Activated T-cell treated with anti-CD3 and anti-CD28 coated beads for 48 hours (primary cell): ENCODE data around the gene NACA2.
"Not testable (repeated sequence)": the region's sequence is repeated elsewhere in the genome, so short reads cannot be mapped to it uniquely, and the experiment has no call there.

ENCODE experiments used
- DNase-seq: peaks from one replicate; pipeline ENCODE4 v3.0.0-alpha.2; 2020; ENCODE audit warnings: low read depth

NACA2 gene

DNA sequence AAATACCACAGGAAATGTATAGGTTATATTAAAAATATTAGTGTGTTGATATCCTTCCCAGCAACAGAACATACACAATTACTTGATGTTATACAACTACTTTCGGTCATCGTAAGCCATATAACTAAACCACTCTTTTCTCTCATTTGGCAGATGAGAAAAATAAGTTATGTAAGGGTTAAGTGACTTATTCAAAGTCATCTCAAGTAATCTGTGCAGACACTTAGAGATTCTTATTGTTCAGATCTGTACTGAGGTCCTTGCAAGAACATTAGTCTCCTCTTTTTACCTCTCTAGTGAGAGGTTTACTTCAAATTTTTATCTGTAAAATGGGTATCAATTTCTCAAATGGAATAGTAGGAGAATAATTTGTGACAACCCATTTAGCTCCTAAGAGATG, 15.0 kb downstream of the NACA2 start:
- no peak for DNase-seq

DNA sequence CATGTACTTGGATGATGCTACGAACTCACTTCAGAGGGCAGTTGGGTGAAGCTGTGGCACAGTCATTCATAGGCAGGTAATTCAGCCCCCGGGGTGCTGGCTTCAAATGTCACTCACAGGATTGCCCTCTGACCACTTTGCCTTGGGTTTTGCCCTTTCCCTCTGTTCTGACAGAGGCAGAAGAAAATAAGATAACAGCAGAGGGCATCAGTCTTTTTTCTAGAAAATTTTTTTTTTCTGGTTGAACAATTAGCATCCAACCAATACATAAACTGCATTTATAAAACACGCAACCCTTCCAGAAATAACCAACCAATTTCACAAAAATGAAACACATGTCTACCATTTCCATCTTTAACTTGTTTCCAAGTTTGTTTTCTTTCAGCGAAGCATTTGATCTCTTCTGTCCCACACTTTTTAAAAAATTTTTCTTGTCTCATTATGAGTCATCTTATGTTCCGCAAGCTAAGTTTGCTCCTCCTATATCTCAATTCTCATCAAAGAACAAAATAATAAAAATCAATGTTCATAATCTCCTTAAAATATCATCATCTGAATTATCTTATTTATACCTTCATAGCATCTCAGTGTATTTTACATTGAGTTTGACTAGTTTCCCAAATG, 15.6 kb downstream of the NACA2 start:
- no peak for DNase-seq

DNA sequence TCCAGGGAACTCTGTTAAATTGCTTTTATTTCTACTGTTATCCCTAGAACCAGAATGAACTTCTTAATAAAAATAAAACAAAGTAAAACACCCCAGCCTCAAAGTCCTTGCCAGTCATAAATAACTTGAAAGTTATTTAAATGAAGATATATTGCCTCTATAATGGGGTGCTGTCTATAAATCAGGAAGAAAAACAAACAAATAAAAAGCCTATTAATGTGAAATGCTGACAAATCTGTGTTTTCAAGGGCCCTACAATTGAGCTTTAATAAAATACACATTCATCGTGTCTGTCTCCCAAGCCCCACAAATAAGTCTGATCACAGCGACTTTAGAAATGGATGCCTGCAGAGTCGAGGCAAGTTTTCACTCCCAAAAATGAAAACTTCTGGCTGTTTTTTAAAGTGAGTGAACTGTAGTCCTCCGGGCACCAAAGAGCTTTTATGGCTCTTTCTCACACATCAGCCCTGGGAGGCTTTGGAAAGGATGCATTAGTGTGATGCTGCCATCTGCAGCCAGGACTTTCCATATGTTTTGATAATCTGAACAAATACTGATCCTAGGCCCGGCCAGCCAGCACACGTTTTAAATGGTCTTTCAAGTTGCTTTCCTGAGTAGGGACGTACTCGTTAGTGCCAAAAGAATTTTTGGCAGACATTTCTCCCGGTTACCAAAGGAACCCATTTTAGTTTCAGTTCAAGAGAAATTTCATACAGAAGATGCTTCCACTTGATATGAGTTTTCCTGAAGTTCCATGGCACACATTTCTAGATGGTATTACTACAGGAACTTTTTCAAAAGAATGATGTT, 16.3 kb downstream of the NACA2 start:
- DNase-seq, result no peak

DNA sequence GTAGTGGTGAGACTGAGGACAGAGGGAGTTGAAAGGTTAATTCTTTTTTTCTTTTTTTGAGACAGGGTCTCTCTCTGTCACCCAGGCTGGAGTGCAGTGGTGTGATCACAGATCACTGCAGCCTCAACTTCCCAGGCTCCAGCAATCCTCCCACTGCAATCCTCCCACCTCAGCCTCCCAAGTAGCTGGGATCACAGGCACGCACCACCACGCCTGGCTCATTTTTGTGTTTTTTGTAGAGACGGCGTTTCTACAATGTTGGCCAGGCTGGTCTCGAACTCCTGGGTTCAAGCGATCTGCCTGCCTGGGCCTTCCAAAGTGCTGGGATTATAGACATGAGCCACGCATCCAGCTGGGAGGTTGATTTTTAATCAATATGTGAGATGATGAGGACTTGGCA, 18.5 kb downstream of the NACA2 start:
- DNase-seq, result not testable (repeated sequence)

DNA sequence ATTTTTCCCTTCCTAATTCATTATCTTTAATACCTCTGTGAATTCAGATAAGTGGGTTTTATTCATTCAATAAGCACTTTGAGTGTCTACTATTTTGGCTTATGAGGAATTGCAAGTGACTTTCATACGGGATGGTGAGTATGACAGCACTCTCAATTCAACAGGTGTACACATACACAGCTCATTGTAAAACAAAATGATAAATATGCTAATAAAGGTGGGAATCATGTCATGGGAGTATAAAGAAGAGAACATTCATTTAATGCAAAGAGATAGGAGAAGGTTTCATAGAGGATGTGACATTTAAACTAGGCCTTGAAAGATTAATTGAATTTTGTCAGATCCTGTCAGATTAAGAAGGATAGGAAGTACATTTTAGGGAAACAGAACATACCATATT, 19.4 kb downstream of the NACA2 start:
- no peak for DNase-seq

DNA sequence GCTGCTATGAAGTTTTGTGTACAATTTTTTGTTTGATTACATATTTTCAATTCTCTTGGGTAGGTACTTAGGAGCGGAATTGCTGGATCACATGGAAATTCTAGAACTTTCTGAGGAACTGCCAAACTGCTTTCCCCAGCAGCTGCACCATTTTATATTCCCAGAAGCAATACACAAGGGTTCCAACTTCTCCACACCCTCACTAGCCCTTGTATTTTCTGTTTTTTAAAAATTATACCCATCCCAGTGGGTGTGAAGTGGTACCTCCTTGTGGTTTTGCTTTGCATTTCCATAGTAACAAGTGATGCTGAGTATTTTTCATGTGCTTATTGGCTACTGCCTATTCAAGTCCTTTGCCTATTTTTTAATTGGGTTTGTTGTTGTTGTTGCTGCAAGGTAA, 20.9 kb downstream of the NACA2 start:
- no peak for DNase-seq

DNA sequence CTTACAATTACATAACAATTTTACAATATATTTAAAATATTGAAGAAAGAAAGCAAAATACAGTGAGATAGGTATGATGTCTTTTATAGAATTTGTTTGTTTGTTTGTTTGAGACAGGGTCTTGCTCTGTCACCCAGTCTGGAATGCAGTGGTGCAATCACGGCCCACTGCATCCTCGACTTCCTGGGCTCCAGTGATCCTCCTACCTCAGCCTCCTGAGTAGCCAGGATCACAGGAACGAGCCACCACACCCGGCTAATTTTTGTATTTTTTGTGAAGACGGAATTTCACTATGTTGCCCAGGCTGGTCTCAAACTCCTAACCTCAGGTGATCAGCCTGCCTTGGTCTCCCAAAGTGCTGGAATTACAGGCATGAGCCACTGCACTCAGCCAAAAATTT, 21.5 kb downstream of the NACA2 start:
- not testable (repeated sequence) for DNase-seq

DNA sequence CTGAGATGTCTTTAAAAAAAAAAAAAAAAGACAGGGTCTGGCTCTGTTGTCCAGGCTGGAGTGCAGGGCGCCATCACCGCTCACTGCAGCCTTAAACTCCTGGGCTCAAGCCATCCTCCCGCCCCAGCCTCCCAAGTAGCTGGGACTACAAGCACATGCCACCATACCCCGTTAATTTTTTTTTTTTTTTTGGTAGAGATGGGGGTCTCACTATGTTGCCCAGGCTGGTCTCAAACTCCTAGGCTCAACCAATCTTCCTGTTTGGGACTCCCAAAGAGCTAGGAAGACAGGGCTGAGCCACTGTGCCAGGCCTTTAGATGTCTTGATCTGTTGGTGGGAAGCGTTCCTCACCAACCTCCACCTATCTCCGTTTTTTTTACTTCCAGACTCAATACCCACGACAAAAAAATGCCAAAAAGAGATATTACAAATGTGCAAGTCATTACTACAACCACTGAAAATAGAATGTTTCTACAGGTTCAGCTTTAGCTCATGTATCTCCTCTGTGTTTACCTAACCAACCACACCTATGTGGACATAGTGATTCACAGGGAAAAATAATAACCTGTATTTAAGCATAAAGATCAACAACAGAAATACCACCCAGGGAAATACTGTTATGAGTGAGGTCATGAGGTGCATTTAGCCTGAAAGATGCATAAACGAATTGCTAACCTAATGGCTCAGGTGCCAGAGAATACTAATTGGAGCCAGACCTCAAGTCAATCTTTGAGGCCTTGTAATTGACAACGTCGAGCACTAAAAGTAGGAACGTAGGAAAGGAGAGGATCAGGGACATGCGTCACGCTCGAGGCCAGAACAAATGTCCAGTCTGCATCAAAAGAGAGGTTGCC, 22.6 kb downstream of the NACA2 start:
- DNase-seq, result no peak

DNA sequence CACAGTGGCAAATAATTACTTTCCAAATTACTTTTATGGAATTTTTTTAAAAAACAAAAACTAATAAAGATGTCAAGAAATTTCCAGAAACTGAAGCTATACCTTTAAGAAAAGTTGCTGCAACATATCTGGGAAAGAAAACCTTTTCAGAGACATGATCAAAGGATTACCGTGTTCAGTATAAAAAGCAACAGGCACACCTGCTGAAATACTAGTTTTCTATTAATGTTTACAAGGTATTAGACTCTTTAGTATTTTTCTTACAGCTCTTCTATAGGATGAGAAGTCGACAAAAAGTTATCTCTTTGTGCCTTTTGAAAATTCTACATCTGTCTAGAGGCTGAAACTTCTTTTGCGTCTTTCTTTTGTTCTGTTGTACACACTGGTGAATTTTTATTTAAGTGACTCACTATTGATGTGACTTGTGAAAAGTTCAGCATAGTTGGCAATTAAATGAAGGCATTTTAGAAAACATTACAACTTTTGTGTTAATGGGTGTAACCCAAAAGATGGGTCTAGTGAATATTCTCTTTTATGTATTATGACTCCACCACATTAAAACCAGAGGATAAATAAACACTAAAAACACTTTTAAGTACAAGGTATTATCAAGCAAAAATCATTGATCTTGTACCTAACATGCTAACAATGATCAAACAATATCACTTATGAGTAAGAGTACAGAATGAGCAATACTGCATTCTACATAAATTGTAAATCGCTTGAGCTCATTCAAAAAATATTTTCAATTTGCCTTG, 23.8 kb downstream of the NACA2 start:
- DNase-seq, result no peak

DNA sequence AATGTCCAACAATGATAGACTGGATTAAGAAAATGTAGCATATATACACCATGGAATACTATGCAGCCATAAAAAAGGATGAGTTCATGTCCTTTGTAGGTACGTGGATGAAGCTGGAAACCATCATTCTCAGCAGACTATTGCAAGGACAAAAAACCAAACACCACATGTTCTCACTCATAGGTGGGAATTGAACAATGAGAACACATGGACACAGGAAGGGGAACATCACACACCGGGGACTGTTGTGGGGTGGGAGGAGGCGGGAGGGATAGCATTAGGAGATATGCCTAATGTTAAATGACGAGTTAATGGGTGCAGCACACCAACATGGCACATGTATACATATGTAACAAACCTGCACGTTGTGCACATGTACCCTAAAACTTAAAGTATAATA, 24.6 kb downstream of the NACA2 start:
- not testable (repeated sequence) for DNase-seq

DNA sequence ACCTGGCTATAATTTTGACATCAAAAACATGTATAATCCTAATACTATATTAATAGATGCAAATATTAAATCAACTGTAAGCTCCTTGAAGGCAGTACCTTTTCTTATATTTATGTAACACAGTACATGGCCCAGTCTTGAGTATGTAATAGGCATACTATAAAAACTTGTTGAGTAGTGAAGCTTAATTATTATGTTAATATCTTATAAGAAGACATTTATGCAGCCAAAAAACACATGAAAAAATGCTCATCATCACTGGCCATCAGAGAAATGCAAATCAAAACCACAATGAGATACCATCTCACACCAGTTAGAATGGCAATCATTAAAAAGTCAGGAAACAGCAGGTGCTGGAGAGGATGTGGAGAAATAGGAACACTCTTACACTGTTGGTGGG, 25.2 kb downstream of the NACA2 start:
- DNase-seq, result not testable (repeated sequence)

DNA sequence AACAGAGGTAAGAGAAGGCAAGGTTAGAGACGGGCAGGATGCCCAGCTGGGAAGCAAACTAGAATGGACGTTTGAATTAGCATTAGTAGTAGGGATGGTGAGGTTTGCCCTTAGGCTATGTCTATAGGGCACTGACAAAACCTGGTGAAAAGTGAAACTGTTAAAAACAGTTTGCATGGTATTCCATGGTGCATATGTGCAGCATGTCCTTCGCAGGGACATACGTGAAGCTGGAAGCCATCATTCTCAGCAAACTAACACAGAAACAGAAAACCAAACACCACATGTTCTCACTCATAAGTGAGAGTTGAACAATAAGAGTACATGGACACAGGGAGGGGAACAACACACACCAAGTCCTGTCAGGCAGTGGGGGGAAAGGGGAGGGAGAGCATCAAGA, 25.8 kb downstream of the NACA2 start:
- no peak for DNase-seq

DNA sequence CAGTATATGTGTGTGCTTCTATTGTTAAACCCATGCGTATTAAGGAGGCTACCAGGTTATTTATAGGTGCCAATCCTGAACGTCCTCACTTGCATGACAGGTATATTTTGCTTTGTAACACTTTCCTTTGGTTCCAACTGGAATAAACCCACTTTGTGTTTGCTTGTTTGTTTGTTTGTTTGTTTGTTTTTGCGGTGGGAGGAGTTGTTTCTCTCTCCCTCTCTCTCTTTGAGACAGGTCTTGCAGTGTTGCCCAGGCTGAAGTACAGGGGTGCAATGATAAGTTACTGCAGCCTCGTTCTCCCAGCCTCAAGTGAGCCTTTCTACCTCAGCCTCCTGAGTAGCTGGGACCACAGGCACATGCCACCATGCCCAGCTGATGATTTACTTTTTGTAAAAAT, 28.7 kb downstream of the NACA2 start:
- no peak for DNase-seq

DNA sequence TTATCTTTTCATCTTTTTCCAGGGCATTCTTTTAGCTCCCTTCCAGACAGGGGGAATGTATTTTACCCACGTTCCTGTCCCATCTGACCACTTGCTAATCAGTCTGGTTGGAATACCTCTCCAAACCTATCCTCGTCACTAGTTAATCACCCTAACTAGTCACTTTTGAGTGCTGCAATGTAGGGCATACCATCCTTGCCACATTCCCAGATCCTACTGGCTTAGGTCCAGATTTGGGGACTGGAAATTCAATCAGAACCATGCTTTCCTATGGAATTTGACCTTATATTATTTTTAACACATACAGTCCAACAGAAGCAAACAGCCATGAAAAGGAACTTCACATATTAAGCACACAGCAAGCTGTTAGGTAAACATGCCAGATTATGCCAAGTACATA, 29.7 kb downstream of the NACA2 start:
- DNase-seq, result no peak

DNA sequence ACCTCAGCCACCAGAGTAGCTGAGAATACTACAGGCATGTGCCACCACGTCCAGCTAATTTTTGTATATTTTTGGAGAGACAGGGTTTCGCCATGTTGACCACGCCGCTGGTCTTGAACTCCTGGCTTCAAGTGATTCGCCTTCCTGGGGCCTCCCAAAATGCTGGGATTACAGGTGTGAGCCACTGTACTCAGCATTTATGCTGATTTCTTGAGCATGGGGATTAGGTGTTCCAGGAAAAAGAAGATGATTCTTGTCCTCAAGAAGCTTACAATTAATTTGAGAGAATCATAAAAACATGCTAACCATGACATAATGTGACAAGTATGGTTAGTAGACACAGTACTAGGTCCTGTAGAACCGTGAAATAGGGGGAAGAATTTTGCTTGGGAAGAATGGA, 30.9 kb downstream of the NACA2 start:
- DNase-seq, result no peak

DNA sequence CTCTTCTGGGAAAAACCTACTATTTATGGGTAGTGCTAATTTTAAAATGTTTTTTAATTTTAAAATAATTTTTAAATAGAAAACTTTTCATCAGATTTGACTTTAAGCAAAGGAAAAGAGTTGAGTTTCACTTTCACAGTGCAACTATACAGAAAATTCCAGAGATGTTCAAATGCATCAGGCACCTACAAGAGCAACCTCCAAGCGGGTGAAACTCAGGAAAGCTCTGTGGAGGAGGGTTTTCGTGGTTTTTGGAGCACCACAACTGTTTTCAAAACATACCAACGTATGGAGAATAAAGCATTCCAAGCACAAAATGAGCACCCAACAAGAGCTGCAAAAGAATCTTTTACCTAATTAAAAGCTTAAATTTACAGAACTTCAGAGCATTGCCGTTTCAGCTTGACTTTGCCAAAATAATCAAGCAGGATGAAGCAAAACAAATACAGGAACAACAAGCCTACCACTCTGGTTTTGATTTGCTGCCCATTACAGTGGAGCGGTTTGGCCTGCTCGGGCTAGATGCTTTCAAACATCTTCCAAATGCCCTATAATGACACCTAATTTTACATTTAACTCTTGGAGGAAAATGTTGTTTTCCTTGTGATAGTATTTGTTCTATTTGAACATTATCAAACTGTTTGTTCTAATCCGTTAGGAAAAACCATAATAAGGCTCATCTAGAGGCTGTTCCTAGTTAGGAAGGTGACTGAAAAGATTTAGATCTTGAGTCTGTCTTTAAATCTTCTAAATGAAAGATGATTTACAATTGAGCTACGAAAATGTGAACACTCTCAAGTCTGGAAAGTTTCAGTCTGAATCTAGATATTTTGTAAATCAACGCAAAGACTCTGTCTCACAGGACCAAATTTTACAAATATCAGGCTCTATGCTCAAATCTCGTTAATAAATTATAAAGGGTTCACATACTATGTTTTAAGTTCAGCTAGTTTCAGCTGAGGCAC, 34.5 kb downstream of the NACA2 start:
- no peak for DNase-seq

DNA sequence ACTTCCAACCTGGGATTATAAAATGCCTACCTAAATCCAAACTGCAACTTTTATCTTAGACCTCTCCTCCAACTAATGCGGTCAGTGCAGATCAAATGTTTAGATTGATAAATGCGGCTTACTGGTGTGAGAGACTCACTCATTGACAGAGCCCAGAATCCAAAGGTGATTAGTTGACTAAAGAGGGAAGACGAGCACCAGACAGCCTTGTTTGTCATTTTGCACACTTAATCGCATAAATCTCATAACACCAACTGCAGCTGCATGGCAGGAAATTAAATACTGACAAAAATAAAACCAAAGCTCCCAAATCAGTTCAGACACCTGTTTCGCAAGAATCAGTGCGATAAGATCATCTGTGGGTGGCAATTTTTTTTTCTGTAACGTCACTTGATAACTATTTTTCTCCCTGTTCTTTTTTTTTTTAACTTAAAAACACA, 35.9 kb downstream of the NACA2 start:
- no peak for DNase-seq

DNA sequence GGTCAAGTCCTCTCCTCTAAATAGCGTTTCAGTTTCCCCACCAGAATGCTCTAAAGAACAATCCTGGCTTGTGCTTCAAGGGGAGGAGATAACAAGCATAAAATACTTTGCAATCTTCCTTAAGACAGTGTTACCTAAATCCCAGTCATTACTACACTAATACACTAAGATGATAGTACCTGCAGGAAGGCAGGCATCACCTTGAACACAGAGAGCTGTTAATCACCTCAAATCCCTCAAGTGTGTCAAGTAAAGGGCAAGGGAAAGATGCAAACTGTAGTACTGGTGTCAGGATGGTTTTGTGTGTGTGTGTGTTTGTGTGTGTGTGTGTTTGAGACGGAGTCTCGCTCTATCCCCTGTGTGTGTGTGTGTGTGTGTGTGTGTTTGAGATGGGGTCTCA, 36.8 kb downstream of the NACA2 start:
- DNase-seq, result no peak

DNA sequence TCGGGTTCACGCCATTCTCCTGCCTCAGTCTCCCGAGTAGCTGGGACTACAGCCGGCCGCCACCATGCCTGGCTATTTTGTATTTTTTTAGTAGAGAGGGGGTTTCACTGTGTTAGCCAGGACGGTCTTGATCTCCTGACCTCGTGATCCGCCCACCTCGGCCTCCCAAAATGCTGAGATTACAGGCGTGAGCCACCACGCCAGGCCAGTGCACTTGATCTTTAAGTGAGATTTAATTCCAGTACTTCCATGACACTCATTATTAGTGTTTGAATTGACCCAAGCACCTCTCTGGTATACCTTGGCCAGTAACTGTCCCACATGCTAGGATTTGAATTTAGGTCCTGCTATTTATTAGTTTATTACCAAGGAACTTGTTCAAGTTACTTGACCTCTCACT, 38.5 kb downstream of the NACA2 start:
- DNase-seq, result not testable (repeated sequence)

DNA sequence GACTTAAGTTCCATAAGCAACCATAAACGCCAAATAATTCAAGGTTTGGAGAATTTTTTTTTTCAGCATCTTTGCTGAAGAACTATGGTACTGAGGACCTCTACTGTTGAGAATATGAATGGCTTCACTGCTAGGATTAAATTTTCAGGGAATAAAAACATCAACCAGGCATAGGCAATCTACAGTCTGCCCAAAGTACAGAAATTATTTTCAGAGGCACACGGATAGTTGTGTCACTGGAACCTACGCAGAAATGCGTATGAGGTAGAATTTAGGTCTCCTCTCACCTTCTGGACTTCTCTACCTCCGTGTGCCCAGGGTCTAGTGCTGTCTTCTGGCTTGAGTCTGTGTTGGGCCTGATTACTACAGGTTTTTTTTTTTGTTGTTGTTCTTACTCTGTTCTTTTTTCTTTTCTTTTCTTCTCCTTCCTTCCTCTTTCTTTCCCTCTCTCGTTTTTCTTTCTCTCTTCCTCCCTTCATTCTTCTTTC, 39.7 kb downstream of the NACA2 start:
- no peak for DNase-seq

DNA sequence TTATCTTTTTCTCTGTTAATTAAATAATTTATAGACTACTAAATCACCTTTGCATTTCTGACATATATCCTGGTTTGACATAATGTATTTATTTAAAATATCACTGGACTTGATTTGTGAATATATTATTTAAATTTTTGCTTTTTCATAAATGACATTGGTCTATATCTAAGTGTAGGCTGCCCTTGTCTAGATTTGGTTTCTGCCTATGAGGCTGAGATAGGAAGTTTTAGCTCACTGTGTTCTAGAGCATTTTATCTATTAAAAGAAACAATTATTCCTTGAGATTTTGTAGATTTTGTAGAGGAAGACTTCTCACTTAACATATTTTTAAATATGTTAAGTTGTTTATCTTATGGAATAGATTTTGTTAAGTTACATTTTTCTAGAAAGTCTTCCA, 43.9 kb downstream of the NACA2 start:
- no peak for DNase-seq
